GM12878 (cell line): ENCODE data around the gene SCN4A. TPM values are rescaled to one million over a fixed set of nuclear protein-coding genes. Genes with fewer than 3 reads are reported as not detected.
A peak's percentile ranks its signal among the peaks of the same experiment; 100 is the strongest.

Source experiments
- BRCA1 ChIP-seq: IDR thresholded peaks from 2 replicates; pipeline ENCODE4 v1.6.1; 2011; ENCODE audit warnings: low read depth, low read length, improper control_type of control experiment
- CBFB ChIP-seq: IDR thresholded peaks from 2 replicates; pipeline ENCODE4 v1.6.1; 2016; ENCODE audit warnings: antibody characterized with exemption, low read depth
- CHD4 ChIP-seq: fragments of 200-600 bp; sonication (generic); IDR thresholded peaks from 2 replicates; pipeline ENCODE4 v1.6.1; 2016; ENCODE audit warnings: mild to moderate bottlenecking
- CREB1 ChIP-seq: IDR thresholded peaks from 2 replicates; pipeline ENCODE4 v1.6.1; 2012; ENCODE audit warnings: low read depth, mild to moderate bottlenecking, inconsistent platforms
- DPF2 ChIP-seq: fragments of 450-650 bp; IDR thresholded peaks from 2 replicates; pipeline ENCODE4 v1.6.1; 2017; ENCODE audit warnings: mild to moderate bottlenecking
- FOXK2 ChIP-seq: fragments of 450-650 bp; IDR thresholded peaks from 2 replicates; pipeline ENCODE4 v1.6.1; 2017; ENCODE audit warnings: mild to moderate bottlenecking, moderate library complexity
- GATAD2B ChIP-seq: fragments of 450-650 bp; conservative IDR thresholded peaks from 2 replicates; pipeline ENCODE4 v1.6.1; 2017; ENCODE audit warnings: low read depth, mild to moderate bottlenecking, moderate library complexity
- JUNB ChIP-seq: IDR thresholded peaks from 2 replicates; pipeline ENCODE4 v1.6.1; 2016; ENCODE audit warnings: antibody characterized with exemption, mild to moderate bottlenecking
- LARP7 ChIP-seq: fragments of 450-650 bp; IDR thresholded peaks from 2 replicates; pipeline ENCODE4 v1.6.1; 2017; ENCODE audit warnings: mild to moderate bottlenecking
- MEF2B ChIP-seq: fragments of 450-650 bp; IDR thresholded peaks from 2 replicates; pipeline ENCODE4 v1.6.1; 2018; ENCODE audit warnings: mild to moderate bottlenecking, moderate library complexity; ENCODE audit not compliant: partially characterized antibody, poor library complexity, severe bottlenecking
- MYB ChIP-seq: fragments of 150-350 bp; IDR thresholded peaks from 2 replicates; pipeline ENCODE4 v1.6.1; 2014; ENCODE audit warnings: mild to moderate bottlenecking, low read depth, low read length, borderline replicate concordance
- NFYA ChIP-seq: IDR thresholded peaks from 2 replicates; pipeline ENCODE4 v1.6.1; 2011; ENCODE audit warnings: low read depth, mild to moderate bottlenecking, low read length, improper control_type of control experiment, borderline replicate concordance
- NRF1 ChIP-seq: conservative IDR thresholded peaks from 2 replicates; pipeline ENCODE4 v1.6.1; 2011; ENCODE audit warnings: mild to moderate bottlenecking, low read depth, low read length, improper control_type of control experiment
- PML ChIP-seq: IDR thresholded peaks from 2 replicates; pipeline ENCODE4 v1.6.1; 2012; ENCODE audit warnings: low read length, inconsistent platforms
- RELA ChIP-seq: fragments of 450-650 bp; IDR thresholded peaks from 2 replicates; pipeline ENCODE4 v1.8.0; 2014; ENCODE audit warnings: borderline replicate concordance; ENCODE audit not compliant: partially characterized antibody
- REST ChIP-seq: IDR thresholded peaks from 2 replicates; pipeline ENCODE4 v1.6.1; 2012; ENCODE audit warnings: mild to moderate bottlenecking, low read depth, low read length
- SREBF1 ChIP-seq: IDR thresholded peaks from 2 replicates; pipeline ENCODE4 v1.6.1; 2012; ENCODE audit warnings: mild to moderate bottlenecking, low read length
- SREBF2 ChIP-seq: IDR thresholded peaks from 2 replicates; pipeline ENCODE4 v1.6.1; 2012; ENCODE audit warnings: mild to moderate bottlenecking, low read length
- TARDBP ChIP-seq: IDR thresholded peaks from 2 replicates; pipeline ENCODE4 v1.6.1; 2016; ENCODE audit warnings: borderline replicate concordance
- TCF3 ChIP-seq: IDR thresholded peaks from 2 replicates; pipeline ENCODE4 v1.6.1; 2012; ENCODE audit warnings: low read depth, mild to moderate bottlenecking, low read length, borderline replicate concordance; ENCODE audit not compliant: insufficient read depth
- YY1 ChIP-seq: IDR thresholded peaks from 2 replicates; pipeline ENCODE4 v1.6.1; 2011; ENCODE audit warnings: low read depth, mild to moderate bottlenecking, low read length
- polyA plus RNA-seq, 11 experiments: library from polyadenylated mRNA; depleted of rRNA in 4 of 11; unstranded in 6 of 11; stranded (reverse) in 5 of 11; fragments of >200 nt; fragmentation: Nextera tagmentation in 4 of 11; fragmentation: Illumina TruSeq in 1 of 11; extraction: Ambion mirVana in 4 of 11; extraction: Trizol in 1 of 11; gene quantifications; 1 replicate in 1 of 11; 2 replicates in 10 of 11; pipeline versions ENCODE4 v1.2.1 to v1.2.3, GENCODE V29; 2011 to 2016; ENCODE audit warnings: inconsistent platforms in 2 of 11, missing spikeins in 2 of 11, low read depth in 1 of 11
- total RNA-seq, 4 experiments: library from RNA; depleted of rRNA in 3 of 4; stranded (reverse); fragments of >200 nt in 3 of 4; fragmentation: Illumina TruSeq in 1 of 4; extraction: Trizol in 1 of 4; gene quantifications; 2 replicates each; pipeline versions ENCODE4 v1.2.1 to v1.2.3, GENCODE V29; 2013 to 2021
- TF ChIP-seq, protein P1 (sequence below): fragments of 450-650 bp; formaldehyde crosslinking; IDR thresholded peaks from 2 replicates; pipeline ENCODE4 v1.4.0; 2020; ENCODE audit warnings: mild to moderate bottlenecking, moderate library complexity
- TF ChIP-seq, protein P2 (sequence below): fragments of 450-650 bp; IDR thresholded peaks from 2 replicates; pipeline ENCODE4 v1.6.1; 2017; ENCODE audit warnings: borderline replicate concordance
- TF ChIP-seq, protein P3 (sequence below): IDR thresholded peaks from 2 replicates; pipeline ENCODE4 v1.6.1; 2012; ENCODE audit warnings: low read depth, low read length, improper control_type of control experiment

SCN4A gene
- total and polyA plus RNA-seq, 10 of the 15 experiments (the other 5 are each of a cell fraction or from before 2014, with no cell fraction given) = under 0.01 to 0.15 (median 0.07) TPM; not detected in 4

DNA sequence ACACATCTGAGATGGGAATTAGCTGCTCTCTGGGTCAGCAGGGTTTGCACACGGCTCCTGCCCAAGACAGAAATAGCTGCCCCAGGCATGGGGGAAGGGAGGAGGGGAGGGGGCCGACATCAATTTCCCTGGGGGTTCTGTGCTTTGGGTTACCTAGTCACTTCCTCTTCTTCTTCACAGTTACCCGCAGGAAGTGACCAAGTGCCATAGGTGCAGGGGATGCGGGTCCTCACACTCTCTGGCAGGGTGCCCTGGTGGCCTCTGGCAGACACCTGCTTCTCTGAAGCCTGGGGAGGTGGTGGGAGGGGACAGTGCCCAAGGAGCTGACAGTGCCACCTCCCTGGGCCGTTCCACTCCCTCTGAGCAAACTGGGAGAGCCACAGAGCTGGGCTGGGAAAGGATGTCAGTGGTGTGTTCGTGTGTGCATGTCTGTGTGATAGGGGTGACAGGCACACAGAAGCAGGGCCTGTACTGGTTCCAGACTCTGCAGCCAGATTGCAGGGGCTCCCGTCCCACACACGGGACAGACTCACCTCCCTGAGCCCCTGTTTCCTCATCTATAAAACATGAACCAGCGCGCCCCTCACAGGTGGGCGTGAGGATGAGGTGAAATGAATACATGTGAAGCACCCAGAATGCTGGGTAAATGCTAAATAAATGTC, 18.2 kb downstream of the SCN4A start (continued):
- no peak for TF ChIP-seq NFYA
- TF ChIP-seq CREB1 = no peak
- no peak for TF ChIP-seq YY1
- TF ChIP-seq MEF2B = peak; percentile 90
- TF ChIP-seq CHD4 = no peak
- TF ChIP-seq TARDBP = no peak
- no peak for TF ChIP-seq PML
- TF ChIP-seq RELA = no peak
- no peak for TF ChIP-seq TCF3
- TF ChIP-seq, protein P1, sequence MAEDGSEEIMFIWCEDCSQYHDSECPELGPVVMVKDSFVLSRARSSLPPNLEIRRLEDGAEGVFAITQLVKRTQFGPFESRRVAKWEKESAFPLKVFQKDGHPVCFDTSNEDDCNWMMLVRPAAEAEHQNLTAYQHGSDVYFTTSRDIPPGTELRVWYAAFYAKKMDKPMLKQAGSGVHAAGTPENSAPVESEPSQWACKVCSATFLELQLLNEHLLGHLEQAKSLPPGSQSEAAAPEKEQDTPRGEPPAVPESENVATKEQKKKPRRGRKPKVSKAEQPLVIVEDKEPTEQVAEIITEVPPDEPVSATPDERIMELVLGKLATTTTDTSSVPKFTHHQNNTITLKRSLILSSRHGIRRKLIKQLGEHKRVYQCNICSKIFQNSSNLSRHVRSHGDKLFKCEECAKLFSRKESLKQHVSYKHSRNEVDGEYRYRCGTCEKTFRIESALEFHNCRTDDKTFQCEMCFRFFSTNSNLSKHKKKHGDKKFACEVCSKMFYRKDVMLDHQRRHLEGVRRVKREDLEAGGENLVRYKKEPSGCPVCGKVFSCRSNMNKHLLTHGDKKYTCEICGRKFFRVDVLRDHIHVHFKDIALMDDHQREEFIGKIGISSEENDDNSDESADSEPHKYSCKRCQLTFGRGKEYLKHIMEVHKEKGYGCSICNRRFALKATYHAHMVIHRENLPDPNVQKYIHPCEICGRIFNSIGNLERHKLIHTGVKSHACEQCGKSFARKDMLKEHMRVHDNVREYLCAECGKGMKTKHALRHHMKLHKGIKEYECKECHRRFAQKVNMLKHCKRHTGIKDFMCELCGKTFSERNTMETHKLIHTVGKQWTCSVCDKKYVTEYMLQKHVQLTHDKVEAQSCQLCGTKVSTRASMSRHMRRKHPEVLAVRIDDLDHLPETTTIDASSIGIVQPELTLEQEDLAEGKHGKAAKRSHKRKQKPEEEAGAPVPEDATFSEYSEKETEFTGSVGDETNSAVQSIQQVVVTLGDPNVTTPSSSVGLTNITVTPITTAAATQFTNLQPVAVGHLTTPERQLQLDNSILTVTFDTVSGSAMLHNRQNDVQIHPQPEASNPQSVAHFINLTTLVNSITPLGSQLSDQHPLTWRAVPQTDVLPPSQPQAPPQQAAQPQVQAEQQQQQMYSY (CRISPR knock-in tag) = no peak
- TF ChIP-seq NRF1 = no peak
- TF ChIP-seq CBFB = no peak
- peak; percentile 49; the same call in 1 of the 2 replicates for TF ChIP-seq DPF2
- TF ChIP-seq, protein P2, sequence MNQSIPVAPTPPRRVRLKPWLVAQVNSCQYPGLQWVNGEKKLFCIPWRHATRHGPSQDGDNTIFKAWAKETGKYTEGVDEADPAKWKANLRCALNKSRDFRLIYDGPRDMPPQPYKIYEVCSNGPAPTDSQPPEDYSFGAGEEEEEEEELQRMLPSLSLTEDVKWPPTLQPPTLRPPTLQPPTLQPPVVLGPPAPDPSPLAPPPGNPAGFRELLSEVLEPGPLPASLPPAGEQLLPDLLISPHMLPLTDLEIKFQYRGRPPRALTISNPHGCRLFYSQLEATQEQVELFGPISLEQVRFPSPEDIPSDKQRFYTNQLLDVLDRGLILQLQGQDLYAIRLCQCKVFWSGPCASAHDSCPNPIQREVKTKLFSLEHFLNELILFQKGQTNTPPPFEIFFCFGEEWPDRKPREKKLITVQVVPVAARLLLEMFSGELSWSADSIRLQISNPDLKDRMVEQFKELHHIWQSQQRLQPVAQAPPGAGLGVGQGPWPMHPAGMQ = no peak
- TF ChIP-seq JUNB = no peak
- no peak for TF ChIP-seq FOXK2
- TF ChIP-seq SREBF2 = no peak
- no peak for TF ChIP-seq BRCA1
- TF ChIP-seq GATAD2B = peak; percentile 30; the same call in 1 of the 2 replicates
- no peak for TF ChIP-seq SREBF1
- no peak for TF ChIP-seq MYB
- TF ChIP-seq, protein P3, sequence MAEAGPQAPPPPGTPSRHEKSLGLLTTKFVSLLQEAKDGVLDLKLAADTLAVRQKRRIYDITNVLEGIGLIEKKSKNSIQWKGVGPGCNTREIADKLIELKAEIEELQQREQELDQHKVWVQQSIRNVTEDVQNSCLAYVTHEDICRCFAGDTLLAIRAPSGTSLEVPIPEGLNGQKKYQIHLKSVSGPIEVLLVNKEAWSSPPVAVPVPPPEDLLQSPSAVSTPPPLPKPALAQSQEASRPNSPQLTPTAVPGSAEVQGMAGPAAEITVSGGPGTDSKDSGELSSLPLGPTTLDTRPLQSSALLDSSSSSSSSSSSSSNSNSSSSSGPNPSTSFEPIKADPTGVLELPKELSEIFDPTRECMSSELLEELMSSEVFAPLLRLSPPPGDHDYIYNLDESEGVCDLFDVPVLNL = no peak
- no peak for TF ChIP-seq LARP7
- TF ChIP-seq REST = no peak
